ENCODE data around the gene FAM114A1. TPM values are rescaled to one million over a fixed set of nuclear protein-coding genes. Genes with fewer than 3 reads are reported as not detected.
"Not testable (repeated sequence)": the region's sequence is repeated elsewhere in the genome, so short reads cannot be mapped to it uniquely, and the experiment has no call there.

The FAM114A1 gene
- polyA plus RNA-seq, 3 donors = 3.2 to 12.0 (median 4.1) TPM

DNA sequence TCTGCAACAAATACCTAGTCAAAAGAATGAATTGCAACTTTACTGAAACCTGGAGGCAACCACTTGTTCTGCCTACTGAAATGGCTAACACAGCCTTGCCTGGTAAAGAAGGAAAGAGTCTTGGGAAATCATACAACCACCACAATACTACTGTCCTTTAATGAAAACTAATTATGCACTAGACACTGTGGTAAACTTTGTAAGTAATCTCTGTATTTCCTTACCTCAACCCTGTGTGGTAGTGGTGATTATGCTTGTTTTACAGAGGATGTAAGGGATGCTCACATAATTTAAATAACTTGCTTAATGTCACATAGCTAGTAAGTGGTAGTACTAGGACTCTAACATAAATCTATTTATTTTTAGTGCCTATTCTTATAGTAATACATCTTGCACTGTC, 119.9 kb downstream of the FAM114A1 start:
- Histone ChIP-seq H3K9me3 (replicated peaks in 1 of 2; ENCODE audit: control insufficient read depth in 1 of 2, insufficient read depth in 1 of 2, low read length in 2 of 2) (no peaks in the 10 kb centered on the region), H3K4me3 (replicated peaks in 1 of 3; ENCODE audit: low read depth in 2 of 3, low read length in 3 of 3) (no peak overlapping the region), H3K36me3 (replicated peaks in 1 of 2; ENCODE audit: control insufficient read depth in 1 of 2, insufficient read depth in 2 of 2, low read length in 2 of 2) (no peaks in the 10 kb centered on the region), H3K4me2 (replicated peaks; ENCODE audit: extremely low read depth, low read length, poor library complexity, severe bottlenecking) (no peak overlapping the region), H3K27me3 (ENCODE audit: control insufficient read depth in 2 of 2, insufficient read depth in 2 of 2, low read length in 2 of 2) (no peaks in the 10 kb centered on the region), H3K9ac (ENCODE audit: insufficient read depth, low read length, poor library complexity, severe bottlenecking) (no peak overlapping the region), H3K27ac (ENCODE audit: low read depth in 1 of 2, low read length in 2 of 2) (no peak overlapping the region), H2AFZ (ENCODE audit: insufficient read depth, low read depth, low read length, poor library complexity, severe bottlenecking) (no peak overlapping the region), H3K79me2 (ENCODE audit: insufficient read depth, low read length) (no peaks in the 10 kb centered on the region), H4K20me1 (ENCODE audit: insufficient read depth, low read length) (no peaks in the 10 kb centered on the region), H3K4me1 (ENCODE audit: control insufficient read depth in 1 of 2, insufficient read depth in 2 of 2, low read length in 2 of 2) (peaks cover 6 to 7% of the 10 kb centered on the region in 2 donors)
- DNase-seq = no peak
- intact Hi-C loops (cut with micrococcal nuclease) = loop anchor here in 1 of 2 donors (10.0 kb wide), 1 partner anchor 57 kb away; no protein-coding TSS in a partner anchor
- no peak overlapping the region for H3K27ac Mint-ChIP-seq
- no peaks in the 10 kb centered on the region for H3K27me3 Mint-ChIP-seq (ENCODE audit: low read depth in 3 of 3)
- H3K4me3 Mint-ChIP-seq = no peak overlapping the region
- peaks cover 0 to 1% of the 10 kb centered on the region in 2 donors for H3K36me3 Mint-ChIP-seq
- TF ChIP-seq, protein P1, sequence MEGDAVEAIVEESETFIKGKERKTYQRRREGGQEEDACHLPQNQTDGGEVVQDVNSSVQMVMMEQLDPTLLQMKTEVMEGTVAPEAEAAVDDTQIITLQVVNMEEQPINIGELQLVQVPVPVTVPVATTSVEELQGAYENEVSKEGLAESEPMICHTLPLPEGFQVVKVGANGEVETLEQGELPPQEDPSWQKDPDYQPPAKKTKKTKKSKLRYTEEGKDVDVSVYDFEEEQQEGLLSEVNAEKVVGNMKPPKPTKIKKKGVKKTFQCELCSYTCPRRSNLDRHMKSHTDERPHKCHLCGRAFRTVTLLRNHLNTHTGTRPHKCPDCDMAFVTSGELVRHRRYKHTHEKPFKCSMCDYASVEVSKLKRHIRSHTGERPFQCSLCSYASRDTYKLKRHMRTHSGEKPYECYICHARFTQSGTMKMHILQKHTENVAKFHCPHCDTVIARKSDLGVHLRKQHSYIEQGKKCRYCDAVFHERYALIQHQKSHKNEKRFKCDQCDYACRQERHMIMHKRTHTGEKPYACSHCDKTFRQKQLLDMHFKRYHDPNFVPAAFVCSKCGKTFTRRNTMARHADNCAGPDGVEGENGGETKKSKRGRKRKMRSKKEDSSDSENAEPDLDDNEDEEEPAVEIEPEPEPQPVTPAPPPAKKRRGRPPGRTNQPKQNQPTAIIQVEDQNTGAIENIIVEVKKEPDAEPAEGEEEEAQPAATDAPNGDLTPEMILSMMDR (IDR thresholded peaks at IDR 0.05) = no peak
- H3K4me1 Mint-ChIP-seq = peaks cover 17% of the 10 kb centered on the region
- peaks cover 0 to 4% (median 0%) of the 10 kb centered on the region in 7 donors for H3K9me3 Mint-ChIP-seq

GRCh38 chr4:38988353-38988752, 120.7 kb downstream of the FAM114A1 start:
- not testable (repeated sequence) for H3K4me3 ChIP-seq (replicated peaks in 1 of 3; ENCODE audit: low read depth in 2 of 3, low read length in 3 of 3); H3K9me3 ChIP-seq (replicated peaks in 1 of 2; ENCODE audit: control insufficient read depth in 1 of 2, insufficient read depth in 1 of 2, low read length in 2 of 2); H3K27ac ChIP-seq (ENCODE audit: low read depth in 1 of 2, low read length in 2 of 2); H3K9ac ChIP-seq (ENCODE audit: insufficient read depth, low read length, poor library complexity, severe bottlenecking); H3K4me2 ChIP-seq (replicated peaks; ENCODE audit: extremely low read depth, low read length, poor library complexity, severe bottlenecking); H3K27me3 Mint-ChIP-seq (ENCODE audit: low read depth in 3 of 3); H3K36me3 ChIP-seq (replicated peaks in 1 of 2; ENCODE audit: control insufficient read depth in 1 of 2, insufficient read depth in 2 of 2, low read length in 2 of 2); H4K20me1 ChIP-seq (ENCODE audit: insufficient read depth, low read length); H2AFZ ChIP-seq (ENCODE audit: insufficient read depth, low read depth, low read length, poor library complexity, severe bottlenecking); H3K27me3 ChIP-seq (ENCODE audit: control insufficient read depth in 2 of 2, insufficient read depth in 2 of 2, low read length in 2 of 2); H3K4me3 Mint-ChIP-seq; H3K79me2 ChIP-seq (ENCODE audit: insufficient read depth, low read length); H3K4me1 ChIP-seq (ENCODE audit: control insufficient read depth in 1 of 2, insufficient read depth in 2 of 2, low read length in 2 of 2); H3K9me3 Mint-ChIP-seq; H3K27ac Mint-ChIP-seq; H3K36me3 Mint-ChIP-seq
- DNase-seq = peak in 2 of 3 donors; percentile 3 to 56
- 100% methylated on average over 1 of the region's 9 CpGs for WGBS (ENCODE audit: insufficient coverage)
- peaks cover 17% of the 10 kb centered on the region for H3K4me1 Mint-ChIP-seq
- intact Hi-C loops (cut with micrococcal nuclease) = loop anchor here in 1 of 2 donors (10.0 kb wide), 1 partner anchor 56 kb away; no protein-coding TSS in a partner anchor
